GM12892 (cell line): Measurements from ENCODE around the gene CCL7.
A peak's percentile ranks its signal among the peaks of the same experiment; 100 is the strongest.

Experiments
- DNase-seq: peaks from one replicate; pipeline ENCODE4 v3.0.0; 2011; ENCODE audit not compliant: insufficient read length
- FAIRE-seq: peaks from 2 replicates; lab custom pipeline; 2011; peaks lifted over from hg19 to GRCh38; lab: Jason Lieb, UNC
- POLR2A ChIP-seq: IDR thresholded peaks from 2 replicates; pipeline ENCODE4 v1.6.1; 2011; ENCODE audit warnings: low read depth, low read length, control low read depth
- POLR2AphosphoS5 ChIP-seq: IDR thresholded peaks from 2 replicates; pipeline ENCODE4 v1.6.1; 2011; ENCODE audit warnings: low read depth, low read length, control low read depth
- TAF1 ChIP-seq: IDR thresholded peaks from 2 replicates; pipeline ENCODE4 v1.6.1; 2011; ENCODE audit warnings: low read depth, mild to moderate bottlenecking, control low read depth, low read length, borderline replicate concordance

Gene CCL7

GRCh38 chr17:34235389-34236028 is 34.5 kb upstream of the CCL7 start:
- DNase-seq (no peak), FAIRE-seq (no peak)
- no peak for TF ChIP-seq TAF1
- TF ChIP-seq POLR2A: no peak
- TF ChIP-seq POLR2AphosphoS5: no peak

GRCh38 chr17:34236281-34236892 is 33.6 kb upstream of the CCL7 start:
- FAIRE-seq (no peak), DNase-seq (no peak)
- TF ChIP-seq TAF1 (no peak), POLR2AphosphoS5 (no peak), POLR2A (no peak)

- TF ChIP-seq POLR2AphosphoS5: no peak
- TF ChIP-seq POLR2A: no peak
- no peak for TF ChIP-seq TAF1
- DNase-seq: no peak
- no peak for FAIRE-seq
Measured at GRCh38 chr17:34237458-34237857, 32.6 kb upstream of the CCL7 start.

- TF ChIP-seq POLR2AphosphoS5 (no peak), TAF1 (no peak), POLR2A (no peak)
Measured at GRCh38 chr17:34241062-34241461, 29.0 kb upstream of the CCL7 start.

GRCh38 chr17:34242587-34243363 is 27.2 kb upstream of the CCL7 start:
- TF ChIP-seq TAF1 (no peak), POLR2A (no peak), POLR2AphosphoS5 (no peak)
- peak; percentile 62 for FAIRE-seq
- no peak for DNase-seq

More at GRCh38 chr17:34241062-34241461, 29.0 kb upstream of the CCL7 start:
- DNase-seq (no peak), FAIRE-seq (no peak)

GRCh38 chr17:34243364-34244320 is 26.4 kb upstream of the CCL7 start:
- DNase-seq (no peak), FAIRE-seq (no peak)
- no peak for TF ChIP-seq POLR2AphosphoS5
- TF ChIP-seq POLR2A: no peak
- TF ChIP-seq TAF1: no peak

- DNase-seq (no peak), FAIRE-seq (no peak)
- TF ChIP-seq POLR2AphosphoS5: no peak
- no peak for TF ChIP-seq TAF1
- no peak for TF ChIP-seq POLR2A
Measured at GRCh38 chr17:34245351-34245905, 24.6 kb upstream of the CCL7 start.

- TF ChIP-seq POLR2A (no peak), TAF1 (no peak), POLR2AphosphoS5 (no peak)
- no peak for FAIRE-seq
- DNase-seq: no peak
Measured at GRCh38 chr17:34246446-34246845, 23.6 kb upstream of the CCL7 start.

- TF ChIP-seq TAF1 (no peak), POLR2A (no peak), POLR2AphosphoS5 (no peak)
- FAIRE-seq: no peak
- DNase-seq: no peak
Measured at GRCh38 chr17:34246881-34247280, 23.1 kb upstream of the CCL7 start.

- DNase-seq: no peak
- TF ChIP-seq POLR2A: no peak
- no peak for TF ChIP-seq TAF1
- TF ChIP-seq POLR2AphosphoS5: no peak
- no peak for FAIRE-seq
Measured at GRCh38 chr17:34248511-34249024, 21.5 kb upstream of the CCL7 start.

GRCh38 chr17:34249061-34249460 is 21.0 kb upstream of the CCL7 start:
- no peak for TF ChIP-seq POLR2AphosphoS5
- no peak for TF ChIP-seq POLR2A
- TF ChIP-seq TAF1: no peak
- no peak for DNase-seq
- FAIRE-seq: no peak
